T-cell (primary cell): ENCODE results near the gene APBB3. TPM values are rescaled to one million over a fixed set of nuclear protein-coding genes. Genes with fewer than 3 reads are reported as not detected.
"Not testable (repeated sequence)": the region's sequence is repeated elsewhere in the genome, so short reads cannot be mapped to it uniquely, and the experiment has no call there.

Source experiments
- ATAC-seq, 4 experiments: fragments of 200-7000 bp in 3 of 4; fragments of 150-1000 bp in 1 of 4; cut with Tn5 transposase; replicated peaks in 1 of 4; 1 replicate in 3 of 4; 2 replicates in 1 of 4; pipeline ENCODE4 v1.10.0; 2021; ENCODE audit warnings: moderate library complexity in 3 of 4, mild to moderate bottlenecking in 2 of 4, moderate number of reproducible peaks in 1 of 4
- CTCF ChIA-PET, 2 donors: fragments of 300-600 bp; sonication (Branson Sonifier 250); formaldehyde crosslinking; loops; one replicate each; lab custom pipeline; 2022; ENCODE audit warnings: antibody characterized with exemption in 2 of 2; lab: Charles Lee
- POLR2A ChIA-PET, 2 donors: fragments of 300-600 bp; sonication (Branson Sonifier 250); formaldehyde crosslinking; loops; one replicate each; lab custom pipeline; 2022; ENCODE audit warnings: antibody characterized with exemption in 2 of 2; lab: Charles Lee
- DNase-seq, 35 experiments: peaks; one replicate each; pipeline versions ENCODE4 v3.0.0 to v3.0.0-alpha.2; 2013 to 2023
- H3K27ac ChIP-seq: one replicate; pipeline ENCODE4 v1.5.1; 2013; ENCODE audit warnings: low read length
- H3K27me3 ChIP-seq, 2 experiments: replicated peaks in 1 of 2; 1 replicate in 1 of 2; 2 replicates in 1 of 2; pipeline versions ENCODE4 v1.6.1 to v1.7.0; 2013; ENCODE audit warnings: low read length in 1 of 2, mixed read lengths in 1 of 2; ENCODE audit not compliant: control insufficient read depth in 2 of 2, insufficient read depth in 2 of 2; ENCODE audit errors: extremely low read depth in 1 of 2
- H3K36me3 ChIP-seq, 2 donors: 1 replicate in 1 of 2; 2 replicates in 1 of 2; pipeline versions ENCODE4 v1.6.1 to v1.7.0; 2013; ENCODE audit warnings: low read length in 1 of 2; ENCODE audit not compliant: control insufficient read depth in 2 of 2, insufficient read depth in 1 of 2; ENCODE audit errors: extremely low read depth in 1 of 2
- H3K4me1 ChIP-seq, 2 experiments: 1 replicate in 1 of 2; 2 replicates in 1 of 2; pipeline versions ENCODE4 v1.6.1 to v1.7.0; 2013; ENCODE audit warnings: low read length in 2 of 2, mixed read lengths in 1 of 2; ENCODE audit not compliant: insufficient read depth in 2 of 2, control insufficient read depth in 1 of 2; ENCODE audit errors: extremely low read depth in 1 of 2
- H3K4me3 ChIP-seq, 2 donors: 1 replicate in 1 of 2; 2 replicates in 1 of 2; pipeline versions ENCODE4 v1.5.1 to v1.7.0; 2013; ENCODE audit warnings: mild to moderate bottlenecking in 2 of 2, low read length in 1 of 2, moderate library complexity in 1 of 2; ENCODE audit not compliant: control insufficient read depth in 1 of 2; ENCODE audit errors: extremely low read depth in 1 of 2
- H3K9me3 ChIP-seq: 2 replicates; pipeline ENCODE4 v1.7.0; 2013
- H3K27ac Mint-ChIP-seq, 2 donors: one replicate each; pipeline ENCODE4 v1.8.0; 2020 to 2021; ENCODE audit warnings: mild to moderate bottlenecking in 2 of 2, mixed read lengths in 2 of 2
- H3K27me3 Mint-ChIP-seq, 2 donors: one replicate each; pipeline ENCODE4 v1.8.0; 2021 to 2022; ENCODE audit warnings: mixed read lengths in 2 of 2
- H3K36me3 Mint-ChIP-seq: one replicate; pipeline ENCODE4 v1.8.0; 2021; ENCODE audit warnings: mixed read lengths
- H3K4me1 Mint-ChIP-seq, 3 donors: one replicate each; pipeline ENCODE4 v1.8.0; 2020 to 2022; ENCODE audit warnings: mixed read lengths in 3 of 3, mild to moderate bottlenecking in 1 of 3
- H3K4me3 Mint-ChIP-seq, 3 donors: one replicate each; pipeline ENCODE4 v1.8.0; 2020 to 2022; ENCODE audit warnings: mild to moderate bottlenecking in 3 of 3, mixed read lengths in 3 of 3, moderate library complexity in 3 of 3
- H3K9me3 Mint-ChIP-seq, 3 donors: one replicate each; pipeline ENCODE4 v1.8.0; 2020 to 2022; ENCODE audit warnings: mixed read lengths in 3 of 3
- WGBS: methylation state at CpG from one replicate; pipeline ENCODE4 v1.1.5; 2013; ENCODE audit warnings: missing lambda C conversion rate; ENCODE audit not compliant: insufficient coverage; 5-methylcytosine and 5-hydroxymethylcytosine counted together
- total RNA-seq, 35 experiments: library from RNA in 6 of 35; stranded (reverse) in 6 of 35; fragments of 120-200 nt in 1 of 35; gene quantifications; one replicate each; pipeline versions ENCODE4 v1.2.1 to v1.2.4 and lab custom pipeline; 2013 to 2026

The APBB3 gene
- total RNA-seq, 5 donors from 2014 or later (not counting 1 experiment from before 2014, with no cell fraction given) = 53.9 to 70.5 (median 64.1) TPM

DNA sequence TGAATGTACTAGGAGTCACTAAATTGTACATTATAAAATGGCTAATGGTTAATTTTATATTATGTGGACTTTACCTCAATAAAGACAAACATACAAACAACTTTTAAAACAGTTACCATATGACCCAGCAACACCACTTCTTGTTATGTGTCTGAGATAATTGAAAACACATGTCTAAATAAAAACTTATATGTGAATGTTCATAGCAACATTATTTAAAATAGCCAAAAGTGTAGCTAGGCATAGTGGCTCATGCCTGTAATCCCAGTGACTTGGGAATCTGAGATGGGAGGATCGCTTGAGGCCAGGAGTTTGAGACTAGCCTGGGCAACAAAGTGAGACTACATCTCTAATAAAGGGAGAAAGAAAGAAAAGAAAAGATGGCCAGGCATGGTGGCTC, 23.1 kb upstream of the APBB3 start:
- H3K27me3 Mint-ChIP-seq = peaks cover 4 to 8% of the 10 kb centered on the region in 2 donors
- WGBS = no CpG with 5 or more reads among the region's 1 CpG
- Histone ChIP-seq H3K27ac (no peak overlapping the region), H3K27me3 (peaks cover 0 to 7% of the 10 kb centered on the region in 2 experiments), H3K4me1 (no peaks in the 10 kb centered on the region), H3K9me3 (no peaks in the 10 kb centered on the region), H3K36me3 (no peaks in the 10 kb centered on the region), H3K4me3 (no peak overlapping the region)
- ChIA-PET CTCF (no interaction called here), POLR2A (no interaction called here)
- DNase-seq = no peak
- H3K9me3 Mint-ChIP-seq = peaks cover 0 to 9% (median 0%) of the 10 kb centered on the region in 3 donors
- peaks cover 3% of the 10 kb centered on the region for H3K36me3 Mint-ChIP-seq
- ATAC-seq = no peak
- H3K27ac Mint-ChIP-seq = no peak overlapping the region
- no peak overlapping the region for H3K4me3 Mint-ChIP-seq
- H3K4me1 Mint-ChIP-seq = no peaks in the 10 kb centered on the region

DNA sequence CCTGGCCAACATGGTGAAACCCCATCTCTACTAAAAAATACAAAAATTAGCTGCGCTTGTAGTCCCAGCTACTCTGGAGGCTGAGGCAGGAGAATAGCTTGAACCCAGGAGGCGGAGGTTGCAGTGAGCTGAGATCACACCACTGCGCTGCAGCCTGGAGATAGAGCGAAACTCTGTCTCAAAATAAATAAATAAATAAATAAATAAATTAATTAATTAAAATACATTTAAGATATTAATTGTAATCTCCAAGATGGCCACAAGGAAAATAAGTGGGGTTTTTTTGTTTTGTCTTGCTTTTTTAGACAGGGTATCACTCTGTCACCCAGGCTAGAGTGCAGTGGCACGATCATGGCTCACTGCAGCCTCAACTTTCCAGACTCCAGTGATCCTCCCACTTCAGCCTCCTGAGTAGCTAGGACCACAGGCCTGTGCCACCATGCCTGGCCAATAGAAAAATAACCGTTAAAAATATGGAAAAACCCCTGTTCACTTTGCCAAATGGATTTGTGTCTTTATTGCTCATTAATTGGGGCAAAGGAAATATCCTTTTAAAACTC, 14.9 kb upstream of the APBB3 start:
- H3K4me3 ChIP-seq, H3K4me1 Mint-ChIP-seq, H3K9me3 ChIP-seq, H3K27ac Mint-ChIP-seq, H3K4me1 ChIP-seq, CTCF ChIA-PET, H3K36me3 ChIP-seq, H3K27me3 ChIP-seq, H3K4me3 Mint-ChIP-seq, H3K36me3 Mint-ChIP-seq, H3K9me3 Mint-ChIP-seq, DNase-seq, ATAC-seq, H3K27ac ChIP-seq: not testable (repeated sequence)
- WGBS = no CpG with 5 or more reads among the region's 6 CpGs
- POLR2A ChIA-PET = interaction anchor here in 1 of 2 donors (0.5 kb wide), 1 partner anchor 55 kb away, joined by 3 read pairs; no protein-coding TSS in a partner anchor
- peaks cover 8 to 12% of the 10 kb centered on the region in 2 donors for H3K27me3 Mint-ChIP-seq

DNA sequence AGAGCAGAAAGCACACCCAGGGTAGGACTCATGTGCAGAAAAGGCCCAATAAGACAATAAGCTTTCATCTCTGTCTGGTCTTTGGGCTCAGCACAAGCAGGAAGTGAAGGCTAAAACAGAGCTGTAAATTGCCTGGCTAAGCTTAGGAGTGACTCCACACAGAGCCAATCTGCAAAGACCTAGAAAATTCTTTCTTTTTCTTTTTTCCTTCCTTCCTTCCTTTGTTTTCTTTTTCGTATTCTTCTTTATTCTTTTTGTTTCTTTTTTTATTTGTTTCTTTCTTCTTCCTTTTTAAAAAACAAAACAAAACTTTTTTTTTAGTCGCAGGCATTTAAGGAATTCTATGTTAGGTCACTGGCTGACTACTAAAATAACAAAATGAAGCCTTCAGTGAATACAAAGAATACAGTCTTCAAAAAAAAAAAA, 12.4 kb upstream of the APBB3 start:
- H3K4me3 Mint-ChIP-seq = no peak overlapping the region
- Histone ChIP-seq H3K36me3 (no peaks in the 10 kb centered on the region), H3K4me3 (no peak overlapping the region), H3K27ac (no peak overlapping the region), H3K9me3 (no peaks in the 10 kb centered on the region), H3K4me1 (no peaks in the 10 kb centered on the region), H3K27me3 (peaks cover 0 to 2% of the 10 kb centered on the region in 2 experiments)
- DNase-seq = no peak
- H3K4me1 Mint-ChIP-seq = peaks cover 0 to 9% (median 6%) of the 10 kb centered on the region in 3 donors
- CTCF ChIA-PET = interaction anchor here (0.6 to 1.4 kb wide), 4 partner anchors 30 to 127 kb away, joined by 3 to 5 read pairs (median 3); no protein-coding TSS in a partner anchor
- POLR2A ChIA-PET = interaction anchor here in 1 of 2 donors (0.5 kb wide), 1 partner anchor 98 kb away, joined by 4 read pairs; no protein-coding TSS in a partner anchor
- H3K36me3 Mint-ChIP-seq = peaks cover 9% of the 10 kb centered on the region
- H3K27me3 Mint-ChIP-seq = peaks cover 0 to 8% of the 10 kb centered on the region in 2 donors
- H3K27ac Mint-ChIP-seq = peak overlapping the region in 1 of 2 donors; percentile 16
- WGBS = no CpG with 5 or more reads among the region's 2 CpGs
- ATAC-seq = peak; percentile 60 to 77 (median 64)
- no peaks in the 10 kb centered on the region for H3K9me3 Mint-ChIP-seq

DNA sequence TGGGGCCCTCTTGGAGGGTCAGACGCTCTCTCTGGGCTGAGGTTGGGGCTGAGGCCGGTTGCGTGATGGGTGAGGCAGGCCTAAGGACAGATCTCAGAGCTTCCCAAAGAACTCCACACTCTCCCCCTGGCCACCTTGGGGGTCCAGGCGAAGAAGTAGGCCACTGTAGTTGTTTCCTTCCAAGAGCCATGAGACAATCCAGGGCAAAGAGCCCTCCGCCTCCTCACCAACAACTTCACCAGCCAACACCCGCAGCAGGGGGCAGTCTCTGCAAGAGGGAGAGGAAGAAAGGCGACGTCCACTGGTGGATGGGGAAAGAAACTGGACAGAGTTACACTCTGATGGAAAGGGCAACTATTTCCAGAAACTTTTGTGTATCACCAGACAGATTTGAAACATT, 10.9 kb upstream of the APBB3 start:
- peak in 1 of 35 experiments; percentile 12 for DNase-seq
- H3K27me3 ChIP-seq = peaks cover 0 to 2% of the 10 kb centered on the region in 2 experiments
- H3K4me3 Mint-ChIP-seq = no peak overlapping the region
- no peak overlapping the region for H3K4me3 ChIP-seq
- 100% methylated on average over 2 of the region's 8 CpGs for WGBS
- ChIA-PET POLR2A (no interaction called here), CTCF (no interaction called here)
- H3K36me3 ChIP-seq = peaks cover 0 to 6% of the 10 kb centered on the region in 2 donors
- H3K36me3 Mint-ChIP-seq = peaks cover 10% of the 10 kb centered on the region
- no peaks in the 10 kb centered on the region for H3K9me3 ChIP-seq
- no peak overlapping the region for H3K27ac Mint-ChIP-seq
- H3K4me1 ChIP-seq = no peaks in the 10 kb centered on the region
- peaks cover 3 to 14% (median 7%) of the 10 kb centered on the region in 3 donors for H3K4me1 Mint-ChIP-seq
- no peak overlapping the region for H3K27ac ChIP-seq
- peaks cover 0 to 2% of the 10 kb centered on the region in 2 donors for H3K27me3 Mint-ChIP-seq
- no peak for ATAC-seq
- H3K9me3 Mint-ChIP-seq = no peaks in the 10 kb centered on the region

DNA sequence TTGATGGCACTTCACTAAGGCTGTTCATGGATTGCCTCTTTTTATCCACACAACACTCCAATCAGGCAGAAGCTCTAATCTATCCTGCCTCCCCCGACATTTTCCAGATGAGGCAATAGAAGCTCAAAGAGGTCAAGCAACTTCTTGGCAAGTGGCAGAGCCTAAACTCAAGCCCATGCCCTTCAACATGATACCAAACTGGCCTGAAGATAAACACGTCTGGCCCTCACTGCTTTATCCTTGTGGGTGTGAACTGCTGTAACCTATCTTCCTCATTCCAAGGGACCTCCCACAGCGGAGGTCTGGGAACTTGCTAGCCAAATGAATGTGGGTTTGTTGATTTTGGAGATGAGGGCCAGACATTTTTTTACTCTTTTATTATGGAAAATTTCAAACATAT, 9.8 kb upstream of the APBB3 start:
- no peak overlapping the region for H3K27ac Mint-ChIP-seq

DNA sequence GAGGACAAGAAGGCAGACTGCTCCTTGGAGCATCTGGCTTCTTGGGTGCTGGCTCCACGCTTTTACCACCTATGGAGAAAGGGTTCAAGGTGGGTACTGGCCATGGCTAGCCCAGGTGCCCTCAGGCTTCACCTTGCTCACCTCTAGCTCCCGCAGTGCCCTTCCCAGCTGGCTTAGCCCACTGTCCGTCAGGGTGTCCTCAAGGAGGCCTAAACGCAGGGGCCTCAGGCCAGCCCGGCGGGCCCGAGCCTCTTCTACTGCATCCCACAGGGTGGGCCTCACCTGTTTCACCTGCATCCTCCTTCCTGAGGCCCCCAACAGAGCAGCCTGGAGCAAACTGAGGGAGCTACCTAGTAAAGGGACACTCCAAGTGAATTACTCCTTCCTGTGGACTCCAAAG, 9.3 kb upstream of the APBB3 start:
- no peaks in the 10 kb centered on the region for H3K27me3 Mint-ChIP-seq
- Histone ChIP-seq H3K27ac (no peak overlapping the region), H3K9me3 (no peaks in the 10 kb centered on the region), H3K36me3 (peaks cover 2 to 13% of the 10 kb centered on the region in 2 donors), H3K4me3 (no peak overlapping the region), H3K27me3 (no peaks in the 10 kb centered on the region), H3K4me1 (peaks cover 0 to 14% of the 10 kb centered on the region in 2 experiments)
- H3K36me3 Mint-ChIP-seq = peaks cover 13% of the 10 kb centered on the region
- ChIA-PET CTCF (no interaction called here), POLR2A (no interaction called here)
- no peak overlapping the region for H3K4me3 Mint-ChIP-seq
- H3K9me3 Mint-ChIP-seq = no peaks in the 10 kb centered on the region
- ATAC-seq = no peak
- H3K27ac Mint-ChIP-seq = no peak overlapping the region
- 96% methylated on average over 5 of the region's 7 CpGs for WGBS
- no peak for DNase-seq
- peaks cover 14 to 30% (median 23%) of the 10 kb centered on the region in 3 donors for H3K4me1 Mint-ChIP-seq

More for the DNA sequence above, 9.8 kb upstream of the APBB3 start:
- ChIA-PET CTCF (no interaction called here), POLR2A (no interaction called here)
- no peaks in the 10 kb centered on the region for H3K27me3 Mint-ChIP-seq
- H3K9me3 ChIP-seq = no peaks in the 10 kb centered on the region
- no peak overlapping the region for H3K4me3 ChIP-seq
- WGBS = 88% methylated on average over 1 of the region's 3 CpGs
- H3K27ac ChIP-seq = no peak overlapping the region
- peaks cover 12% of the 10 kb centered on the region for H3K36me3 Mint-ChIP-seq
- H3K9me3 Mint-ChIP-seq = no peaks in the 10 kb centered on the region
- H3K4me1 Mint-ChIP-seq = peaks cover 9 to 25% (median 18%) of the 10 kb centered on the region in 3 donors
- peaks cover 0 to 2% of the 10 kb centered on the region in 2 experiments for H3K27me3 ChIP-seq
- peaks cover 0 to 13% of the 10 kb centered on the region in 2 donors for H3K36me3 ChIP-seq
- H3K4me1 ChIP-seq = peaks cover 0 to 9% of the 10 kb centered on the region in 2 experiments
- ATAC-seq (no peak), DNase-seq (no peak)
- no peak overlapping the region for H3K4me3 Mint-ChIP-seq
